Kidney epithelial cell (primary cell): ENCODE data around the gene FAM161A. TPM values are rescaled to one million over a fixed set of nuclear protein-coding genes. Genes with fewer than 3 reads are reported as not detected.

ENCODE experiments used
- DNase-seq: peaks from one replicate; pipeline ENCODE4 v3.0.0-alpha.2; 2010; ENCODE audit warnings: low read depth
- H3K27me3 ChIP-seq: 2 replicates; pipeline ENCODE4 v1.6.0; 2011; ENCODE audit warnings: low read length; ENCODE audit not compliant: control insufficient read depth, insufficient read depth
- H3K36me3 ChIP-seq: 2 replicates; pipeline ENCODE4 v1.5.1; 2011; ENCODE audit warnings: low read length; ENCODE audit not compliant: control insufficient read depth, insufficient read depth
- H3K4me3 ChIP-seq: 2 replicates; pipeline ENCODE4 v1.5.1; 2011; ENCODE audit warnings: low read depth, mild to moderate bottlenecking, control low read depth, low read length
- total RNA-seq: library from RNA; depleted of rRNA; stranded (reverse); fragments of >200 nt; gene quantifications from 2 replicates; pipeline ENCODE4 v1.2.3, GENCODE V29; 2015
- TF ChIP-seq, protein P1 (sequence below): IDR thresholded peaks from 2 replicates; pipeline ENCODE4 v1.5.1; 2011; ENCODE audit warnings: mild to moderate bottlenecking, moderate library complexity, low read length, control low read depth, inconsistent platforms; ENCODE audit not compliant: insufficient read depth, poor library complexity, severe bottlenecking

FAM161A gene
- total RNA-seq, 1 donor from 2014 or later, result 6.0 TPM

DNA sequence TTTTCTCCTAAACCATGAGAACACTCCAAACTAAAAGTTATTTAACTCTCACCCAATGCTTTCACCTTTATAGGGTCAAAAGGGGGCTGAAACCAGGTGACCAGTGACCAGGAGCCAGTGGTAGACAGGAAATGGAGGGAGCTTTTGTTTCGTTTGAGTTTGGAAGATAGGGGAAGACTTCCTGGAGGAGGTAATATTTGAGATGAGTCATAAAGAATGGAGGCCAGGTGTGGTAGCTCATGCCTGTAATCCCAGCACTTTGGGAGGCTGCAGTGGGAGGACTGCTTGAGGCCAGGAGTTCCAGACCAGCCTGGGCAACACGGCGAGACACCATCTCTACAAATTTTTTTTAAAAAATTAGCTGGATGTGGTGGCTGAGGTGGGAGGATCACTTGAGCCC, 8.5 kb downstream of the FAM161A start:
- no peak overlapping the region for H3K4me3 ChIP-seq
- no peaks in the 10 kb centered on the region for H3K27me3 ChIP-seq
- DNase-seq, result no peak
- H3K36me3 ChIP-seq, result no peaks in the 10 kb centered on the region
- TF ChIP-seq, protein P1, sequence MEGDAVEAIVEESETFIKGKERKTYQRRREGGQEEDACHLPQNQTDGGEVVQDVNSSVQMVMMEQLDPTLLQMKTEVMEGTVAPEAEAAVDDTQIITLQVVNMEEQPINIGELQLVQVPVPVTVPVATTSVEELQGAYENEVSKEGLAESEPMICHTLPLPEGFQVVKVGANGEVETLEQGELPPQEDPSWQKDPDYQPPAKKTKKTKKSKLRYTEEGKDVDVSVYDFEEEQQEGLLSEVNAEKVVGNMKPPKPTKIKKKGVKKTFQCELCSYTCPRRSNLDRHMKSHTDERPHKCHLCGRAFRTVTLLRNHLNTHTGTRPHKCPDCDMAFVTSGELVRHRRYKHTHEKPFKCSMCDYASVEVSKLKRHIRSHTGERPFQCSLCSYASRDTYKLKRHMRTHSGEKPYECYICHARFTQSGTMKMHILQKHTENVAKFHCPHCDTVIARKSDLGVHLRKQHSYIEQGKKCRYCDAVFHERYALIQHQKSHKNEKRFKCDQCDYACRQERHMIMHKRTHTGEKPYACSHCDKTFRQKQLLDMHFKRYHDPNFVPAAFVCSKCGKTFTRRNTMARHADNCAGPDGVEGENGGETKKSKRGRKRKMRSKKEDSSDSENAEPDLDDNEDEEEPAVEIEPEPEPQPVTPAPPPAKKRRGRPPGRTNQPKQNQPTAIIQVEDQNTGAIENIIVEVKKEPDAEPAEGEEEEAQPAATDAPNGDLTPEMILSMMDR, result no peak

DNA sequence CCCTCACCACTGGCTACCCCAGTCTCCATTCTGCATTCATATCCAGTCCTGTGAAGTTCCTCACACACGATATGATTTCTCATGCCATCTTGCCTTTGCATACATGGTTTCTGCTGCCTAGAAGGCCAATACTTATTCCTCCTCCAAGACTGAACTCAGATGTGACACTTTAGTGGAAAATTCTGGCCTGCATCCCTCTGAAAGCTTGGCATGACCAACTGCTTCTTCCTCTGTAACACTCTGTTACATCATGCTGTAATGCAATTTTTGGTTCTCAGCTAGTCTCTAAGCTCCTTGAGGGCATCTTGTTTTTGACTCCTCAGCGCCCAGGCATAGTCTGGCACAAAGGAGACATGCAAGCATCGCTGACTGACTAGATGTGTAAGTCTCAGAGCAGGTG, 12.6 kb downstream of the FAM161A start:
- no peak for DNase-seq
- no peak overlapping the region for H3K4me3 ChIP-seq
- TF ChIP-seq, protein P1, result no peak
- no peaks in the 10 kb centered on the region for H3K27me3 ChIP-seq
- H3K36me3 ChIP-seq, result no peaks in the 10 kb centered on the region

DNA sequence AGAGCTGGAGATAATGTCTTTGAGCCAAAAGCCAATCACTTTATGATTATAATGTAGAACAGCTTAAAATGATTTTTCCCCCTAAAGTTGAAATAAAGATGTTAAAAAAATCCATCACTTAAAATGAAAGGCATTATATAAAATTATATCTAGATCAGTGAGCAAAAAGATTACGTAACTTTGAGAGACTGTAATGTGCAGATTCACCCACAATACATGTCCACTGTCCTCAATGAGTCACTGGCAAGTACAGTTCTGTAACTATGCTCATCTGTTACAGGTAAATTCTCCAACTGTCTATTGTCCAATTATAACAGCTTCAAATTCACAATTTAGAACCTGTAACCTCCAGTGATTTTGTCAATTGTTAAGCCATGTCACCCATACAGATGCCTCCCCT, 19.0 kb downstream of the FAM161A start:
- Histone ChIP-seq H3K4me3 (no peak overlapping the region), H3K27me3 (no peaks in the 10 kb centered on the region), H3K36me3 (no peaks in the 10 kb centered on the region)
- TF ChIP-seq, protein P1, result no peak
- no peak for DNase-seq

DNA sequence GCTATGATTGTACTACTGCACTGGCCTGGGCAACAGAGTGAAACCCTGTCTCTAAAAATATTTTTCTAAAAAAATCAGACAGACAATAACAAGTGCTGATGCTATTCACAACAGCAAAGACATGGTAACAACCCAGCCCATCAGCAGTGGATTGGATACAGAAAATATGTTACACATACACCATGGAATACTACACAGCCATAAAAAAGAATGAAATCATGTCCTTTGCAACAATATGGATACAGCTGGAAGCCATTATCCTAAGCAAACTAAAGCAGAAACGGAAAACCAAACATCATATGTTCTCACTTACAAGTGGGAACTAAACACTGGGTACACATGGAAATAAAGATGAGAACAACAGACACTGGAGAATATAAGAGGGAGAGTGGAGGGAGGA, 19.9 kb downstream of the FAM161A start:
- no peak for DNase-seq
- Histone ChIP-seq H3K4me3 (no peak overlapping the region), H3K36me3 (no peaks in the 10 kb centered on the region), H3K27me3 (no peaks in the 10 kb centered on the region)
- TF ChIP-seq, protein P1, result no peak

DNA sequence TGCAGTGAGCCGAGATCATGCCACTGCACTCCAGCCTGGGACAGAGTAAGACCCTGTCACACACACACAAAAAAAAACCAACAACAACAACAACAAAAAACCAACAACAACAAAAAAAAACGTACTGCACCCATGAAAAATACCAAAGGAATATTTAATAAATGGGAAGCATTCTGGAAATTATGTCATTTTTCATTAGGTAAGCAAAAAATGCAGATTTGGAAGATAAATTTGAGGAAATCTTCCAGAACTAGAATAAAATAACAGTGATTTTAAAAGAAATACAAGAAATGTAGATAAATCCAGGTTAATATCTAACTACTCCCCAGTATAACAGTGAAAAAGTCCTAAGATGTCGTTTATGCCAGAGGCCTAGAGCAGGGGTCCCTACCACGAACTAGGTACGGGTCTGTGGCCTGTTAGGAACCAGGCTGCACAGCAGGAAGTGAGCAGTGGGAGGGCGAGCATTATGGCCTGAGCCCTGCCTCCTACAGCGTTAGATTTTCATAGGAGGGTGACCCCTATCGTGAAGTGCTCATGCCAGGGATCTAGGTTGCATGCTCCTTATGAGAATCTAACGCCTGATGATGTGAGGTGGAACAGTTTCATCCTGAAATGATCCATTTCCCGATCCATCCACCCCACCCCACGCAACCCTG, 21.5 kb downstream of the FAM161A start:
- no peaks in the 10 kb centered on the region for H3K36me3 ChIP-seq

More for the DNA sequence above, 21.5 kb downstream of the FAM161A start:
- H3K27me3 ChIP-seq, result no peaks in the 10 kb centered on the region
- H3K4me3 ChIP-seq, result no peak overlapping the region
- DNase-seq, result no peak
- TF ChIP-seq, protein P1, result no peak
